ENCODE data around the gene KASH5.

- no peak for TF ChIP-seq ZNF596 (tag by site-specific recombination; IDR thresholded peaks at IDR 0.05)
- TF ChIP-seq REST (tag by site-specific recombination; IDR thresholded peaks at IDR 0.05), result no peak
These were observed 77.3 kb downstream of the KASH5 start for GRCh38 chr19:49465371-49465770.

Data from HEK293 (cell line).